GM21423 (cell line): ENCODE results near the gene PAPPA2.
"Not testable (repeated sequence)": the region's sequence is repeated elsewhere in the genome, so short reads cannot be mapped to it uniquely, and the experiment has no call there.

Source experiments
- ATAC-seq: cut with Tn5 transposase; IDR thresholded peaks from one replicate; pipeline ENCODE4 v1.9.1; 2021; ENCODE audit warnings: mild to moderate bottlenecking, moderate library complexity; ENCODE audit not compliant: unreplicated experiment

PAPPA2 gene

DNA sequence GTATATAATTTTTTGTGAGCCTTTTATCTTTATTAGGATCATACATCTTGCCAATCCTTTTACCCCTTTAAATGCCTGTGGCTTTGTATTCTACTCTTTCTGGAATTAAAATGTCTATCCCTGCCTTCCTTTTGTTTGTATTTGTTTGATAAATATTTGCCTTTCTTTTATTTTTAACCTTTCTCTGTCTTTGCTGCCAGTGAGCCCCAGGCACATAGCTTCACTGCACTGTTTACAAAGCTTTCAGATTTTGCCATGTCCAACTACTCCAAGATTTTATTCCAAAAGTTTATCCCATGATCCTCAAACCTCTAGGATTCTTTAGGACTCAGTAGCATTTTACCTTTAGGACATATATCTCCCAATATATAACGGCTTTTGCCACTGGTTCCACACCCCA, 281.2 kb downstream of the PAPPA2 start:
- no peak for ATAC-seq

DNA sequence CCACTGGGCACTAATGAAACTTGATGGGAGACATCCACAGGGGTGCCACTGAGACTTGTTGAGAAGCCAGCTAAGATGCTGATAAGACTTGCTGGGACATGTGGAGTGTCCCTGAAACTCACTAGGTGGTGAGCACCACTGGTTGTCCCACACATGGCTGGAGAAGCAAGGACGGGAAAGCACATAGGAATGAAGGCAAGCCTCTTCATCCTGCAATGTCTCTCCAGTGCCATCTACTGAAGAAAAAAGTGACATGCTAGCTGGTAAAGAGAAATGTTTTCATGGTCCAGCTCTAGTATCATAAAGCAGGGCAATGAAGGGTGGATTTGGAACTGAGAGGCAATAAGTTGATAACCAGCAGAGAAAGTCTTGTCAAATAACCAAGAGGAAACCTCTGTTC, 283.0 kb downstream of the PAPPA2 start:
- no peak for ATAC-seq

DNA sequence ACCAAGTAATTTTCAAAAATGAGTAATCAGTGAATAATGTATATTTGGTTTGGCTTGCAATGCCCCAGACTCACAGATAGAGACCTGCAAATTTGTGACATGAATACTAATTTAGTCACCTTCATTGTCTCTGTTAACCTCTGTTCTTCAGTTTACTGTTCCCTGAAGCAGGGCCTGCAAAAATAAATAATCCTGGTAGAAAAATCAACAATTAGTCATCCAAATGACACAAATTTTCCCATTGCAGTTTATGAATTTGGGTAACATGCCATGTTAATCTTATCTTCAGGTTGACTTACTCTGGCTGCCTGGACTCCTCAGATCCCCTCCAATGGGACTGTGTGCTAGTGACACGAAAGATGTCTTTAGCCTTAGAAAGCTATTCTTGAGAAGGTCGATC, 289.5 kb downstream of the PAPPA2 start:
- ATAC-seq = no peak

DNA sequence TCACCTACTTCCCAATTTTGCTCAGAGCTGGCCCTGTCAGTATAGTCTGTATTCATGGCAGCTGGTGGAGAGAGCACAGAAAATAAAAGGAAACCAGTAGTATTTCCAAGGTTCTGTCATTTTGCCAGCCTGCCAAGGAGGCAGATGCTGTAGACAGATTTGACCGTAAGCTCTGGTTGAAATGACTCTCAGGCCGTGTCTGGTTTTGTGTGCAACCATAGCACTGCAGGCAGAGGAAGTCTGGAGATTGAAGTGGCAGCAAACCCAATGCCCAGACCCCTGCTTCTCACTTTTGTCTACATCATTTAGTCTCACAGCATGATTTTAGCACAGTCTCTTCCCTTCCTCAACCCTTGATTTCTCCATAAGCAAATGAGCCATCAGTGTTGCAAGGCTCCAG, 291.7 kb downstream of the PAPPA2 start:
- no peak for ATAC-seq

DNA sequence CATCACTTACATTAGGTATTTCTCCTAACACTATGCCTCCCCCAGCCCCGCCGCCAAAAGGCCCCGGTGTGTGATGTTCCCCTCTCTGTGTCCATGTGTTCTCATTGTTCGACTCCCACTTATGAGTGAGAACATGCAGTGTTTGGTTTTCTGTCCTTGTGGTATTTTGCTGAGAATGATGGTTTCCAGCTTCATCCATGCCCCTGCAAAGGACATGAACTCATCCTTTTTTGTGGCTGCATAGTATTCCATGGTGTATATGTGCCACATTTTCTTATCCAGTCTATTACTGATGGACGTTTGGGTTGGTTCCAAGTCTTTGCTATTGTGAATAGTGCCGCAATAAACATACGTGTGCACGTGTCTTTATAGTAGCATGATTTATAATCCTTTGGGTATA, 293.8 kb downstream of the PAPPA2 start:
- ATAC-seq = not testable (repeated sequence)

DNA sequence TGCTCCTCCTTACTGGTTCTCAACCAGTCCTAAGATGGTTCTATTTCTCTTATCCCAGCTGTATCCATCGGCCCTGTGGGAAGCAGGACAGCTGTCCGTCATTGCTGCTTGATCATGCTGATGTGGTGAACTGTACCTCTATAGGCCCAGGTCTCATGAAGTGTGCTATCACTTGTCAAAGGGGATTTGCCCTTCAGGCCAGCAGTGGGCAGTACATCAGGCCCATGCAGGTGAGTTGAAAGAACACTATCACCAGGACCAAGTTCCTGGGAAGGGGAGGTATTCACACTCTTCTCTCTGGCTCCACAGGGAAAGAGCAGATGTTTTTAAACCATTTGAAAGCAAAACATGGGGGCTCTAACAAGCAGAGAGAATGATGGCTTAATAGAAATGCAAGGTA, 302.6 kb downstream of the PAPPA2 start:
- ATAC-seq = no peak

DNA sequence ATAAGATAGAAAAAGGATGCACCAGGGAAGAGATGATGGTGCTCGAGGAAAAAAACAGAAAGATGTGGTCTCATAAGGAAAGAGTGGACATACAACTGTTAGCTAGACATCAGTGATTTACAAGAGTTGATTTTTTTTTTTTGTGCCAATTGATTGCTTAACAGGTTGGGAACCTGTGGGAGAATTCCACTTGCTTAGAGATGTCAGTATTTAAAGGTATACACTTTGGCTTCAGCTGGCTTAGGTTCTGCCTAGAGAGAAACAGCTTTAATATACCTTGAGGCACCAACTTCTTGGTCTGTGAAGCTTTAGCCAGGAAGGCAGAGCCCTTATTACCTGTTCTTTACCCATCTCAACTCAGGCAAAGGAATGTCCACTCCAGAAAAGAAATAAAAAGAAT, 303.8 kb downstream of the PAPPA2 start:
- ATAC-seq = no peak

DNA sequence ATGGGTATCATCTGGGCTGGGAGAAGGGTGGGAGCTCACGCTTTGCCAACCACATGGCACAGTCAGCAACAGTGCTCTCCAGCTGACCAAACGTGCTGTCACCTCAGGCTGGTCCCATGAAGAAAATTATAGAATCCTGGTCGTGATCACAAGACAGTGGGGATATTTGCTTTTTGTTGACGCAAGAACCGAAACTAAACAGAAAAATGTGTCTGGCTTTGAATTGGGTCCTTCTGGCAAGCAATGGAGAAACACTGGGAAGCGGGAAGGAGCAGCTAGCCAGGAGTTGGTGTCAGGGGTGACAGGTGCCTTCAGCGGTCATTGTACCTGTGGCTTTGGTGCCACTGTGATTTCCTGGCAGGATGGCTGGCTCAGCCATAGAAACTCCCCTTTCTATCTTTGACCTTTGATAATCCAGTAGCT, 304.8 kb downstream of the PAPPA2 start:
- ATAC-seq = no peak

DNA sequence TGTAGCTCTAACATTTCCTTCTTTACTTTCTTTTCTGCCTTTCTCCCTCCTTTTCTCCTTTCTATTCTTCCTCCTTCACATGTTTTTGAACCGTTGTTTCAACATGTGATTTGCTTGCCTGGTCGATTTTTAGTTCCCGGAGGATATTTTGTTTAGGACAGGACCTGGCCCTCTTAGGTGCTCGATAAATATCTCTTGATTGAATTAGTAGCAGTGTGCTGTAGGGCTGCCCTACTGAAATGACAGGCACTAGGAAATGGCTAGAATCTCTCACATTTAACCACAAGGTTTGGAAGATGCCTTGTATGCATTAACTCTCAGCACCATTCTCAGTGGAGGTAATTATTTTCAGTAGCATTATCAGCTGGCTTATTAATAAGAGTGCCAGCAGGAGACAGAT, 305.6 kb downstream of the PAPPA2 start:
- no peak for ATAC-seq

DNA sequence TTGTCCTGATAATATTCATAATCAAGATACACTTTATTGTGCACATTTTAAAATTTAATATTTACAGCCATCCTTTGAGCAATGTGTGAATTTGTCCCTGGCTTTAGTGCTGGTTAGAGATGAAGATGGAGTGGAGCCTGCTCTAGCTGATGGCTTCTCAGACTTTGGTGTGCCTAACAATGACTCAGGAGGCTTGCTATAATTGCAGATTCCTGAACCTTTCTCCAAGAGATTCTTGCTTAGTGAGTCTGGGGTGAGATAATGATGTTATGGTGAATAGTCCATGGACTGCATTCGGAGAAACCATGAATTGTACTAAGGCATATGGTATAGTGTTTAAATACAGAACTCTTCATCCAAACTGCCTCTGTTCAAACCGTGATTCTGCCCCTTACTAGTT, 307.1 kb downstream of the PAPPA2 start:
- no peak for ATAC-seq

DNA sequence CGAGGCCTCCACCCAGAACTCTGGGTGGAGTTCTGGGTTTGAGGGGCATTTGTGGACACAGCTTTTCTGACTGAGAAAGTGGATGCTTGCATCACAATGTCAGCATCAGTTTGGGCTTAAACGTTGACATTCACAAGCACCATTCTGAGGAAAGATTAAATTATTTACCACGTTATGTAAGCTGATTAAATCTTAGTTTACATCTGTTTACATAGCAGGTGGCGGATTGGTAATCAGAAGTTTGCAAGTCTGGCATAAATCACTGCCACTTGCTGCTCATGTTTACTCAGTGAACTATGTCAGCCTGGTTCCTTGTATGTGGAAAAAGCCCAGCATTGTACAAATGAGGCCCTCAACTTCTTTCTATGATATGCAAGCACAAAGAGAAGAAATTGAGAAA, 310.1 kb downstream of the PAPPA2 start:
- ATAC-seq = no peak

DNA sequence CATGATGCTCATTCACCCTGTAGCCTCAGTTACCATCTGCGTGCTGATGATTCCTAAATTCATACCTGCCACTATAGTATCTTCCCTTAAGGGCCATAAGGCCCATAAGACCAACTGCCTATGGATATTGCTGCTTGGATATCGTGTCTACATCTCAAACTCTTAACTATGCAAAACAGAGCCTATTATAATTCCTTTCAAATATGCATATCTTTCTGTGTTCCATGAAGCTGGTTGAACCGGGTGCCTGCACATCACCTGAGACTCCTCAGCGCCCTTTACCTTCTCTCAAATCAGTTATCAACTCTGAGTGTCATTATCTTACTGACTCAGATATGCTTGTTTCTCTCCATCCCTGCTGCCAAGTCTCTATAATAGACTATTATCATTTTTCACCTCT, 311.2 kb downstream of the PAPPA2 start:
- no peak for ATAC-seq

DNA sequence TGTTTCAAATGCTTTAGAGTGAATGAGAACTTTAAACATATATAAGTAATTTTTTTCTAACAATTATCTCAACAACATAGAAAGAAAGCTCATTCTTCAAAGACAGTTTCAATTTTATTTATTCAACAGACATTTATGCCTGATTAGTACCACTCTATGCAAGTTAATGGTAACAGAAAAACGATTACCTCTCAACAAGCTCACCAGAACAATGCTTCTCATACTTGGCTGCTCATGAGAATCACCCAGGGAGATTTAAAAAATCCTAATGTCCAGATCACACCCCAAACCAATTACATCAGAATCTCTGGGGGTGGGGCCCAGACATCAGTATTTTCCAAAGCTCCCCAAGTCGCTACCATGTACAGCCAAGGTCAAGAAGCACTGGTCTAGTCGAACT, 312.4 kb downstream of the PAPPA2 start:
- ATAC-seq = no peak

DNA sequence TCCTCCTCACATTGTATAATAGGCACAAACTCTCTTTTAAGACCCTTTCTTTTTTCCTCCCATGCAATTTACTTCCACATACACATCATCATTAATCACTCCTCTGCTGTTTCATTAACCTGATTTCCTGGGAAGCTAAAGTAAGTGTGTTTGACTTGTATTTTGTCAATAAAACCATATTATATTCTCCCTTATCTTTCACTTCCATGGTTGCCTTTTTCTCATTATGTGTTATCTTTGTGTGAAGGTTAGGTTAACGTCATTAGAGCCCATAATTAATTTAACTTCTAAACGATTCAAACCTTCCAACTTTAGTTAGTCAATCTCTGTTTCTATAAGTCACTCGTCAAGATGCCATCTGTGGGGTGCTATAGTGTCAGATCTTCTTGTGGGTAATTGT, 313.0 kb downstream of the PAPPA2 start:
- no peak for ATAC-seq

DNA sequence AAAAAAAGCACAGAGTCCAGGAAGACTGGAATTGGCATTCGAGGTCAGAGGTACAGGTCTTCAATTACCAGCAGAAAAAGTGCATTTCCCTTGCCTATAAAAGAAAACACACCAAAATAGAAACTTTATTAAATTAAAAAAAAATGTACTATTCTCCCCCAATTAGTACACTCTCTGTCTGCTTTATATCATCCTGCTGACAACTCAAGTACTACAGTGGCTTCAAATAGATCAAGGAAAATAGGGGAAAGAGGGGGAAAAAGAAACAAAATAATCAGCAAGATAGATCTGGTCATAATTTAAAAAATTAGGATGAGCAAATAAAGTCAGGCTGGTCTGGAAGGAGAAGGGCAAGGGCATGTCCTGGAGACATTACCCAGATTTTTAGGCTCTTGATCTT, 315.1 kb downstream of the PAPPA2 start:
- no peak for ATAC-seq

DNA sequence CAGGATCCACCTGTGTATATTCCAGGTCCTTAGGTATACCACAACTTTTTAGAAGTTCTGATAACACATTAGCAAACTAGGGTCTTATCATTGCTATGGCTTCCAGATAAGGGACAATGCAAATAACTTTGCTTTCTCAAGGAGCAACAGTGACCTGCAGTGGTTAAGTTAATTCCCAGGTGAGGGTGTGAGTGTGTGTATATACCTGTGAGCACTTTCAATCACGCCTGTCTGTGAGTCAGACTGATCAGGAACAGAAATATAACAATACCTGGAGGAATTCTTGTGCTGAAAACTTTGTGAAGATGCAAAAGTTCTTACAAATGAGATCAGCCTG, 317.0 kb downstream of the PAPPA2 start:
- ATAC-seq = no peak

DNA sequence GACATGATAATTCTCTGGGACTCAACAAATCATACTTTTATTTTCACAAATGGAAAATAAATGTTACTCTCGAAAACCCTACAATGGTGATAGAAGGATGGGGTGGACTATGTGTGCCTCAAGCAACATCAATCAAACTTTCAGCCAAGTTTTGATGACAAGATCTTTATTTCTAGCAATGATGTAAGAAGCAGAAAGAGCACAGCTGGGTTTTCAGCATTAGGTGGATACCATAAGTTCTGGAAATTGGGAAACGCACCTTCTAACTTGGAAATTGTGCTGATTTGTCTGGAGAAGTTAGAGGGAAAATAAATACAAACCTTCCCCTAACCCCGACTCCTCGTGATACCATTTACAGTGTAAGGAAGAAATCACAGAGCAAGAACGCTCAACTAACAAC, 320.3 kb downstream of the PAPPA2 start:
- ATAC-seq = no peak

DNA sequence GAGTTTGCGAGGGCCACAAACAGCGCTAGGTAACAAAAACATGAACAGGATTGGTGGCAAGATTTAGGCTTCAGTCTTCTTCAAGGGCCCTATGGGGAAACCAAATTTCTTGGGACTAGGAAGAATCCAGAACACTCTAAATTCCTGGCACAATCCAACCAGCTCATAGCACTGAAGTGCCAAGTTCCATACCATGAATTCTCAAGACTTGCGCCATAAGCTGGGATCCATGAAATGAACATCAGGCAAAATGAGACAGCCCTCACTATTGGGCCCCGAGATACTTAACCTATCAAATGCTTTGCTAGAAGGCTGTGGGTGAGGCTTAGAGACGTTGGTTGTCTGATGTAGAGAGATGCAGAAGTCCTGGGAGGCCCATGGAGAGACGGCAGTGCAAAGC, 322.1 kb downstream of the PAPPA2 start:
- ATAC-seq = no peak

DNA sequence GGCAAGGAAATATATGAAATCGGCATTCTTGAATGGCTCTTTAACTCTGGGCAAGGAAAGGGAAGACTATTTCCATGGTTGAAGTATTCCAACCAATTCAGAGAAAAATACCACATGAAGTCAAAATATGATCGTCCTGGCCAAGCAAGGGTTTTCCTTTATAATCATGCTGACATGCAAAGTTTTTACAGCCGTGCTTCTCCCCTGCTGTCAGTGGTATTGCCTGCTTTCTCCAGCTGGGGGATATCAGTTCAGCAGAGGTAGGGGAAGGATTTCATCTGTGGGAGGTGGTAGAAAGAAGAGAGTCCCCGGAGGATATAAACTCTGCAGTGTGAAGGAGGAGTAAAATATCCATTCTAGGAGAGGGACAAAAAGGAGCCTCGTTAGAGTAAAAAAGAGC, 322.8 kb downstream of the PAPPA2 start:
- no peak for ATAC-seq

DNA sequence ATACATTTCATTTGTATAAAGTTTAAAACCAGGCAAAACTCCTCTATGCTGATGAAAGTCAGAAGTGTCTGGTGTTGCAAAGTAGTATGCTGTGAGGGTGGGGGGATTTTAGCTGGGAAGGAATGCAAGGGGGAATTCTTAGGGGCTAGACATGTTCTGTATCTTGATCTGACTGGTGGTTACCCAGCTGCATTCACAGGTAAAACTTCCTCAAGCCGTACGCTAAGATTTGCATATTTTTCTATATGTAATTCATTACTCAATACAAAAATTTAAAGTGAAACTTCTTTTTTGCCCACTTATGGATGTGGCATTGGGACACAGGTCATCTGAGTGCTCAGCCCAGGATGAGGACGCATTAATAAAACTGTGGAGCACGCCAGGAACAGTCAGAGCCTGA, 323.3 kb downstream of the PAPPA2 start:
- no peak for ATAC-seq

DNA sequence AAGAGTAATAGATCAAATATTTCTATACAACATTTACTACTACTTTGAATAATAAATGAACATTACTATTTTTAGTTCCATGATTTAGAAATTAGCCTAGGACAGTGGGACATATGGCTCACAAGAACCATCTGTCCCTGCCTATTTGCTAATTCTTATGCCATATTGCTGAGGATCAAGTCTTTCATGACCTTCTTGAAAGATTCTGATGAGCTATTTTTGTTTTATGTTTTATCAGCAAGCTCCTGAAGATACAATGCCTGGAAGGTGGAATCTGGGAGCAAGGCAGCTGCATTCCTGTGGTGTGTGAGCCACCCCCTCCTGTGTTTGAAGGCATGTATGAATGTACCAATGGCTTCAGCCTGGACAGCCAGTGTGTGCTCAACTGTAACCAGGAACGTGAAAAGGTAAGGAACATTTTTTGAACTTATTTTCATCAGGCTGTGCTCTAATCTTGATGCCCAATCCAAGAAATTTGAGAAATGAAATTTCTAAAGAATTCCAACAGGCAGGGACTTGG, 326.7 kb downstream of the PAPPA2 start:
- no peak for ATAC-seq

DNA sequence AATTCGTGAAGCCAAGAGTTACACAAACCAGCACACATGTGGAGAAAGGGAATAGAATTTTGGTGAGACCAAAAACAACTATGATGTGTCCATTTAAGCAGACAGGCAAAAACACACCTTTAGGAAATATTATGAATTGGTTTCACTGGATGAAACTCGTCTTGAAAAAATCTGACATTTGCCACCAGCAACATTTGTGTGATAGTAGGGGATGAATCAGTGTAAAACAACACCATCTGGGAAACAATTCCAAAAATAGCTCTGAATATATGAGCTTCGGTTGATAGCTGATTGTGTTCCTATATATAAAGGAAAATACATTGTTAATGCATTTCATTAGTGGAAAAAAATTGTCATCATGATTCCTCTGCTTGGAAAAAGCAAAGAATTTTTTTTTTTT, 327.8 kb downstream of the PAPPA2 start:
- ATAC-seq = no peak

DNA sequence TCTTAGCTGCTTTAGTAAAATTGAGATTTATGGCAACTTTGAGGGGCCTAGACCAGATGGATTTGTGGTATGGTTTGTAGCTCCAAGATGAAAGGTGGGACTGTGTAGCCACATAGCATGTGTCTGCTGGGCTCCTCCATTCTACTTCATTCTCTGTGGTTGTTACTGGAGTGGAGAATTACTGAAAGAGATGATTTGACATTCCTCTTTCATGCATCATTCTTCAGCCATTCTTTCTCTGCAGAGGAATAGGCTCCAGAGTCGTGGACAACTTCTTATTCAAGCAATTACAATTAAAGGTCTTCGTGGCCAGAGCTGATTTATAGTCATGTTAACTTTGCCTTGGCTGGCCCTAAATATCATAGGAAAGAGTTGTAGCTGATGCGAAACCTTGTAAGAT, 328.9 kb downstream of the PAPPA2 start:
- no peak for ATAC-seq

DNA sequence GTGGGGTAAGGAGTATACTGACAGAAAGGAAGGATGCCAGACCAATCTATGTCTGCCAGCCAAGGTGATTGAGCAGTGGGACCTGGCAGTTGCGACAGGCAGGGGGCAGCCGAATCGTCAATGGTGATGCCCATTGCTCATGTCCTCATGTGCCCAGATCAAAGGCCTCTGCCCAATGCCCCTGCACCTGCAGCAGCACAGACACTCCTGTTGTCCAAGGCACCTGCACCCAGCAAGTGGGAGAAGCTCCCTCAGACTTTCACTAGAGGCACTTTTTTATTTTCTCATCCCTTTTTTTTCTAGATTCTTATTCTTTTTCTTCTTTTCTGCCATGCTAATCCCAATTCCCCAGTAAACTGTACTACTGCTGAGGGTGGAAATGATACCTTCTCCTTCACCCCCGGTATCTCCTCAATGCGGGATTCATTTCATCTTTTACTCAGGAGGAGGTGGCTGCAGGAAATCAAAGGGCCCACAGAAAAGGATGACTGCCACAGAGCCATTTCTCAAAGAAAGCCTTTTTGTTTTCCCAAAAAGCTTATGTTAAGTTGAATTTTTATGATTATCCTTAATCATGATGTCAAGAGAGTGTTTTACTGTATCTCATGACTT, 332.0 kb downstream of the PAPPA2 start:
- no peak for ATAC-seq
